IMR-90 (cell line): Measurements from ENCODE around the gene NXPH4. TPM values are rescaled to one million over a fixed set of nuclear protein-coding genes. Genes with fewer than 3 reads are reported as not detected.

Experiments
- ATAC-seq: fragments of 200-7000 bp; cut with Tn5 transposase; 2 replicates; pipeline ENCODE4 v1.9.1; 2020; ENCODE audit warnings: low read depth, mild to moderate bottlenecking, moderate library complexity
- BruUV-seq: library from RNA; stranded (reverse); fragments of 400-500 nt; replicated peaks from 2 replicates; lab custom pipeline; 2021; lab: Mats Ljungman, UMichigan
- CTCF ChIA-PET: fragments of 300-600 bp; formaldehyde crosslinking; extraction: SDS; loops from one replicate; lab custom pipeline; 2021; ENCODE audit warnings: antibody characterized with exemption; lab: Yijun Ruan, JAX
- POLR2A ChIA-PET: fragments of 300-600 bp; sonication (Branson Sonifier 250); formaldehyde crosslinking; loops from one replicate; lab custom pipeline; 2022; ENCODE audit warnings: antibody characterized with exemption; ENCODE audit not compliant: unreplicated experiment; lab: Charles Lee
- DNase-seq: peaks from one replicate; pipeline ENCODE4 v3.0.0; 2013
- H2AFZ ChIP-seq: replicated peaks from 2 replicates; pipeline ENCODE3; 2013; ENCODE audit warnings: low read length, mild to moderate bottlenecking; ENCODE audit not compliant: poor library complexity
- H2AK5ac ChIP-seq: 2 replicates; pipeline ENCODE4 v1.6.1; 2013; ENCODE audit warnings: low read depth, low read length, inconsistent platforms
- H2AK9ac ChIP-seq: replicated peaks from 2 replicates; pipeline ENCODE3; 2013; ENCODE audit warnings: mild to moderate bottlenecking, low read depth, low read length, moderate library complexity; ENCODE audit not compliant: poor library complexity
- H2BK120ac ChIP-seq: 2 replicates; pipeline ENCODE4 v1.6.1; 2013; ENCODE audit warnings: low read depth, low read length, inconsistent platforms
- H2BK15ac ChIP-seq: 3 replicates; pipeline ENCODE4 v1.6.1; 2013; ENCODE audit warnings: low read depth, low read length, inconsistent platforms
- H2BK20ac ChIP-seq: 2 replicates; pipeline ENCODE4 v1.6.1; 2013; ENCODE audit warnings: low read depth, mild to moderate bottlenecking, inconsistent platforms, low read length, moderate library complexity
- H2BK5ac ChIP-seq: 2 replicates; pipeline ENCODE4 v1.6.1; 2013; ENCODE audit warnings: mild to moderate bottlenecking, low read depth, low read length, inconsistent platforms; ENCODE audit not compliant: poor library complexity, severe bottlenecking
- H3K14ac ChIP-seq: replicated peaks from 2 replicates; pipeline ENCODE4 v1.6.1; 2013; ENCODE audit warnings: low read depth, low read length, inconsistent platforms
- H3K18ac ChIP-seq: 2 replicates; pipeline ENCODE4 v1.6.1; 2013; ENCODE audit warnings: low read depth, low read length, control low read depth
- H3K23ac ChIP-seq: 2 replicates; pipeline ENCODE4 v1.6.1; 2013; ENCODE audit warnings: low read depth, low read length, inconsistent platforms
- H3K27ac ChIP-seq: 2 replicates; pipeline ENCODE4 v1.5.1; 2013; ENCODE audit warnings: mild to moderate bottlenecking, control low read depth, low read length; ENCODE audit not compliant: insufficient read depth
- H3K27me3 ChIP-seq: 2 replicates; pipeline ENCODE4 v1.6.1; 2013; ENCODE audit warnings: low read length; ENCODE audit not compliant: control insufficient read depth, insufficient read depth
- H3K36me3 ChIP-seq: 2 replicates; pipeline ENCODE4 v1.6.1; 2013; ENCODE audit warnings: low read length, mixed read lengths; ENCODE audit not compliant: control insufficient read depth, insufficient read depth
- H3K4ac ChIP-seq: 2 replicates; pipeline ENCODE4 v1.6.1; 2013; ENCODE audit warnings: low read depth, low read length, inconsistent platforms
- H3K4me1 ChIP-seq: 2 replicates; pipeline ENCODE4 v1.6.1; 2013; ENCODE audit warnings: low read length, mixed read lengths; ENCODE audit not compliant: control insufficient read depth, insufficient read depth
- H3K4me2 ChIP-seq: 2 replicates; pipeline ENCODE4 v1.6.1; 2013; ENCODE audit warnings: low read depth, mild to moderate bottlenecking, control low read depth, low read length, moderate library complexity
- H3K4me3 ChIP-seq: 2 replicates; pipeline ENCODE4 v1.5.1; 2013; ENCODE audit warnings: low read depth, mild to moderate bottlenecking, control low read depth, low read length, moderate library complexity; ENCODE audit not compliant: insufficient read depth
- H3K56ac ChIP-seq: 2 replicates; pipeline ENCODE4 v1.6.1; 2013; ENCODE audit warnings: low read length, inconsistent platforms; ENCODE audit not compliant: insufficient read depth; ENCODE audit errors: extremely low read depth
- H3K79me1 ChIP-seq, 2 experiments: 2 replicates each; pipeline ENCODE4 v1.6.1; 2013; ENCODE audit warnings: low read length in 2 of 2, inconsistent platforms in 1 of 2, low read depth in 1 of 2
- H3K9ac ChIP-seq: 2 replicates; pipeline ENCODE4 v1.6.1; 2013; ENCODE audit warnings: low read depth, low read length, control low read depth
- H3K9me1 ChIP-seq: 2 replicates; pipeline ENCODE4 v1.6.1; 2013; ENCODE audit warnings: low read length, inconsistent platforms; ENCODE audit not compliant: insufficient read depth
- H3K9me3 ChIP-seq: 2 replicates; pipeline ENCODE4 v1.6.1; 2013; ENCODE audit warnings: low read length; ENCODE audit not compliant: control insufficient read depth, insufficient read depth
- H4K20me1 ChIP-seq: 2 replicates; pipeline ENCODE4 v1.6.1; 2013; ENCODE audit warnings: low read length, inconsistent platforms; ENCODE audit not compliant: insufficient read depth
- H4K5ac ChIP-seq: 2 replicates; pipeline ENCODE4 v1.6.1; 2013; ENCODE audit warnings: mild to moderate bottlenecking, low read depth, low read length, control low read depth
- H4K8ac ChIP-seq, 2 experiments: 2 replicates each; pipeline ENCODE4 v1.6.1; 2013; ENCODE audit warnings: low read depth in 2 of 2, low read length in 2 of 2, control low read depth in 1 of 2, inconsistent platforms in 1 of 2
- H4K91ac ChIP-seq: 2 replicates; pipeline ENCODE4 v1.6.1; 2013; ENCODE audit warnings: low read depth, low read length, inconsistent platforms; ENCODE audit not compliant: insufficient read depth
- CEBPB ChIP-seq: IDR thresholded peaks from 2 replicates; pipeline ENCODE4 v1.6.1; 2012; ENCODE audit warnings: low read depth, low read length, improper control_type of control experiment
- CHD1 ChIP-seq: IDR thresholded peaks from 2 replicates; pipeline ENCODE4 v1.6.1; 2012; ENCODE audit warnings: low read depth, low read length, improper control_type of control experiment
- FOS ChIP-seq: fragments of 150-350 bp; IDR thresholded peaks from 2 replicates; pipeline ENCODE4 v1.6.1; 2016; ENCODE audit warnings: low read depth, low read length
- MXI1 ChIP-seq: IDR thresholded peaks from 2 replicates; pipeline ENCODE4 v1.6.1; 2012; ENCODE audit warnings: low read depth, mild to moderate bottlenecking, low read length, moderate library complexity, borderline replicate concordance
- SMC3 ChIP-seq: fragments of 150-350 bp; IDR thresholded peaks from 2 replicates; pipeline ENCODE4 v1.6.1; 2016; ENCODE audit warnings: low read depth, mild to moderate bottlenecking, antibody characterized with exemption, low read length, moderate library complexity
- USF2 ChIP-seq: fragments of 150-350 bp; IDR thresholded peaks from 2 replicates; pipeline ENCODE4 v1.6.1; 2017; ENCODE audit warnings: mild to moderate bottlenecking, antibody characterized with exemption, low read length, low read depth
- WGBS, 2 experiments: methylation state at CpG; one replicate each; pipeline versions ENCODE4 v1.1.5 to v1.1.7; 2013; ENCODE audit warnings: missing lambda C conversion rate in 2 of 2; ENCODE audit not compliant: insufficient read length in 1 of 2; ENCODE audit errors: extremely low coverage in 2 of 2; 5-methylcytosine and 5-hydroxymethylcytosine counted together
- dilution Hi-C: fragments of 300-500 bp; cut with HindIII; formaldehyde crosslinking; loops from one replicate; pipeline ENCODE4 v1.14.3; 2018; ENCODE audit warnings: low sequenced_read_pairs; ENCODE audit not compliant: unreplicated experiment
- in situ Hi-C: fragments of 300-500 bp; cut with MboI; formaldehyde crosslinking; loops from 3 replicates; pipeline ENCODE4 v1.14.3; 2019; ENCODE audit warnings: low sequenced_read_pairs, inconsistent platforms, mixed read lengths
- intact Hi-C: fragments of 100-400 bp; cut with micrococcal nuclease; formaldehyde crosslinking; loops from 2 replicates; pipeline ENCODE4 v1.10.0; 2022
- polyA plus RNA-seq, 3 experiments: library from polyadenylated mRNA; depleted of rRNA; stranded (reverse); fragments of >200 nt; gene quantifications; 2 replicates each; pipeline ENCODE4 v1.2.3, GENCODE V29; 2012; ENCODE audit warnings: low replicate concordance in 1 of 3
- total RNA-seq: library from RNA; depleted of rRNA; stranded (reverse); fragments of >200 nt; gene quantifications from 2 replicates; pipeline ENCODE4 v1.2.3, GENCODE V29; 2012

The NXPH4 gene
- total and polyA plus RNA-seq, 2 of the 4 experiments (the other 2 are of a cell fraction) = 0.36 to 3.8 TPM

GRCh38 chr12:57183939-57184725 lies 32.5 kb upstream of the NXPH4 start:
- Histone ChIP-seq H3K36me3 (peaks cover 93% of the 10 kb centered on the region), H3K4ac (no peak overlapping the region), H3K27ac (no peak overlapping the region), H2BK5ac (no peak overlapping the region), H3K79me1 (peaks cover 6 to 37% of the 10 kb centered on the region in 2 experiments), H2BK20ac (no peak overlapping the region), H2AFZ (no peak overlapping the region), H3K9ac (no peak overlapping the region), H4K91ac (no peak overlapping the region), H3K27me3 (no peaks in the 10 kb centered on the region), H3K23ac (no peak overlapping the region), H3K9me1 (no peaks in the 10 kb centered on the region), H2BK120ac (no peak overlapping the region), H3K4me3 (no peak overlapping the region), H2AK9ac (no peak overlapping the region), H3K4me2 (no peak overlapping the region), H4K20me1 (peaks cover 31% of the 10 kb centered on the region), H3K18ac (no peak overlapping the region), H4K5ac (no peak overlapping the region), H3K56ac (no peak overlapping the region), H3K14ac (no peak overlapping the region), H2BK15ac (no peak overlapping the region), H2AK5ac (no peak overlapping the region), H3K4me1 (no peaks in the 10 kb centered on the region), H4K8ac (no peak overlapping the region), H3K9me3 (no peaks in the 10 kb centered on the region)
- no peak for TF ChIP-seq SMC3
- no peak for TF ChIP-seq USF2
- no peak for TF ChIP-seq FOS
- no peak for TF ChIP-seq CEBPB
- no peak for TF ChIP-seq CHD1
- TF ChIP-seq MXI1 = no peak
- BruUV-seq = no TSS peak
- ChIA-PET POLR2A (no interaction called here), CTCF (no interaction called here)
- WGBS, 2 experiments = no CpG with 5 or more reads among the region's 22 CpGs
- intact Hi-C loops = loop anchor here (1.0 to 2.0 kb wide), 2 partner anchors 59 to 115 kb away; no protein-coding TSS in a partner anchor
- dilution Hi-C loops = no loop called here
- ATAC-seq (no peak), DNase-seq (no peak)
- in situ Hi-C loops = no loop called here
